ENCODE data around the gene FAM13C.

The FAM13C gene

GRCh38 chr10:59315465-59315864 lies 46.9 kb downstream of the FAM13C start:
- no peak for DNase-seq (ENCODE audit: low read depth)

GRCh38 chr10:59314268-59314667 lies 48.1 kb downstream of the FAM13C start:
- no peak for DNase-seq (ENCODE audit: low read depth)

GRCh38 chr10:59312247-59312646 lies 50.1 kb downstream of the FAM13C start:
- DNase-seq (ENCODE audit: low read depth): no peak

GRCh38 chr10:59311025-59311424 lies 51.3 kb downstream of the FAM13C start:
- no peak for DNase-seq (ENCODE audit: low read depth)

- no peak for DNase-seq (ENCODE audit: low read depth)
These were observed 51.9 kb downstream of the FAM13C start for GRCh38 chr10:59310324-59310914.

- DNase-seq (ENCODE audit: low read depth): no peak
These were observed 57.7 kb downstream of the FAM13C start for GRCh38 chr10:59304521-59305097.

GRCh38 chr10:59303018-59303417 lies 59.3 kb downstream of the FAM13C start:
- DNase-seq (ENCODE audit: low read depth): no peak

GRCh38 chr10:59302381-59302780 lies 60.0 kb downstream of the FAM13C start:
- DNase-seq (ENCODE audit: low read depth): no peak

GRCh38 chr10:59301067-59301754 lies 61.1 kb downstream of the FAM13C start:
- DNase-seq (ENCODE audit: low read depth): no peak

GRCh38 chr10:59300386-59300785 lies 62.0 kb downstream of the FAM13C start:
- DNase-seq (ENCODE audit: low read depth): no peak

- no peak for DNase-seq (ENCODE audit: low read depth)
These were observed 62.4 kb downstream of the FAM13C start for GRCh38 chr10:59299933-59300332.

GRCh38 chr10:59290448-59290847 lies 71.9 kb downstream of the FAM13C start:
- no peak for DNase-seq (ENCODE audit: low read depth)

- DNase-seq (ENCODE audit: low read depth): no peak
These were observed 72.5 kb downstream of the FAM13C start for GRCh38 chr10:59289853-59290252.

- DNase-seq (ENCODE audit: low read depth): no peak
These were observed 74.6 kb downstream of the FAM13C start for GRCh38 chr10:59287587-59288255.

GRCh38 chr10:59285848-59286247 lies 76.5 kb downstream of the FAM13C start:
- DNase-seq (ENCODE audit: low read depth): no peak

GRCh38 chr10:59285073-59285472 lies 77.3 kb downstream of the FAM13C start:
- DNase-seq (ENCODE audit: low read depth): no peak

- no peak for DNase-seq (ENCODE audit: low read depth)
These were observed 78.0 kb downstream of the FAM13C start for GRCh38 chr10:59284118-59284975.

GRCh38 chr10:59283456-59284091 lies 78.8 kb downstream of the FAM13C start:
- DNase-seq (ENCODE audit: low read depth): no peak

- DNase-seq (ENCODE audit: low read depth): no peak
These were observed 80.5 kb downstream of the FAM13C start for GRCh38 chr10:59281861-59282260.

GRCh38 chr10:59279991-59280505 lies 82.3 kb downstream of the FAM13C start:
- DNase-seq (ENCODE audit: low read depth): no peak

- no peak for DNase-seq (ENCODE audit: low read depth)
These were observed 82.9 kb downstream of the FAM13C start for GRCh38 chr10:59279476-59279875.
